Measurements from ENCODE around the gene INPP4B. TPM values are rescaled to one million over a fixed set of nuclear protein-coding genes. Genes with fewer than 3 reads are reported as not detected.

INPP4B gene
- total and polyA plus RNA-seq, 2 donors (not counting 1 experiment from before 2014, with no cell fraction given), result 19.7 to 22.2 TPM

- DNase-seq (ENCODE audit: low read depth in 2 of 2), result no peak
- H3K9me3 ChIP-seq (ENCODE audit: control insufficient read depth, insufficient read depth, low read depth, low read length), result no peaks in the 10 kb centered on the region
- H4K20me1 ChIP-seq (ENCODE audit: control insufficient read depth, extremely low read depth, insufficient read depth, low read length), result no peaks in the 10 kb centered on the region
- no peak overlapping the region for H3K27ac ChIP-seq (ENCODE audit: insufficient read depth, low read length)
- no peak overlapping the region for H3K9ac ChIP-seq (ENCODE audit: insufficient read depth, low read length)
- H3K36me3 ChIP-seq (ENCODE audit: control insufficient read depth, insufficient read depth, low read length), result no peaks in the 10 kb centered on the region
- H3K4me2 ChIP-seq (ENCODE audit: extremely low read depth, insufficient read depth, low read length), result no peak overlapping the region
- H2AFZ ChIP-seq (ENCODE audit: low read length), result no peak overlapping the region
- no peaks in the 10 kb centered on the region for H3K27me3 ChIP-seq (ENCODE audit: control insufficient read depth, insufficient read depth, low read length)
- H3K4me1 ChIP-seq (ENCODE audit: control insufficient read depth, extremely low read depth, insufficient read depth, low read length), result peaks cover 4% of the 10 kb centered on the region
- H3K79me2 ChIP-seq (ENCODE audit: control insufficient read depth, insufficient read depth, low read length), result no peaks in the 10 kb centered on the region
- TF ChIP-seq EZH2 (IDR thresholded peaks at IDR 0.05; ENCODE audit: low read length, missing control alignments) (no peak), CTCF (conservative IDR thresholded peaks at IDR 0.05 in 1 of 2, IDR thresholded peaks at IDR 0.05 in 1 of 2; ENCODE audit: low read depth in 1 of 2, low read length in 2 of 2) (no peak)
- H3K4me3 ChIP-seq (replicated peaks in 1 of 4; ENCODE audit: control extremely low read depth in 1 of 4, insufficient read depth in 1 of 4, low read depth in 3 of 4, low read length in 4 of 4), result no peak overlapping the region
Observed at GRCh38 chr4:142556048-142556447, 290.1 kb downstream of the INPP4B start.

- Histone ChIP-seq H3K27ac (ENCODE audit: insufficient read depth, low read length) (no peak overlapping the region), H3K9me3 (ENCODE audit: control insufficient read depth, insufficient read depth, low read depth, low read length) (no peaks in the 10 kb centered on the region), H2AFZ (ENCODE audit: low read length) (no peak overlapping the region), H3K4me2 (ENCODE audit: extremely low read depth, insufficient read depth, low read length) (no peak overlapping the region), H3K4me3 (replicated peaks in 1 of 4; ENCODE audit: control extremely low read depth in 1 of 4, insufficient read depth in 1 of 4, low read depth in 3 of 4, low read length in 4 of 4) (no peak overlapping the region), H3K4me1 (ENCODE audit: control insufficient read depth, extremely low read depth, insufficient read depth, low read length) (peaks cover 6% of the 10 kb centered on the region), H3K36me3 (ENCODE audit: control insufficient read depth, insufficient read depth, low read length) (no peaks in the 10 kb centered on the region), H4K20me1 (ENCODE audit: control insufficient read depth, extremely low read depth, insufficient read depth, low read length) (no peaks in the 10 kb centered on the region), H3K79me2 (ENCODE audit: control insufficient read depth, insufficient read depth, low read length) (no peaks in the 10 kb centered on the region), H3K9ac (ENCODE audit: insufficient read depth, low read length) (no peak overlapping the region), H3K27me3 (ENCODE audit: control insufficient read depth, insufficient read depth, low read length) (no peaks in the 10 kb centered on the region)
- no peak for TF ChIP-seq EZH2 (IDR thresholded peaks at IDR 0.05; ENCODE audit: low read length, missing control alignments)
- no peak for TF ChIP-seq CTCF (conservative IDR thresholded peaks at IDR 0.05 in 1 of 2, IDR thresholded peaks at IDR 0.05 in 1 of 2; ENCODE audit: low read depth in 1 of 2, low read length in 2 of 2)
- no peak for DNase-seq (ENCODE audit: low read depth in 2 of 2)
Observed at GRCh38 chr4:142554412-142554811, 291.7 kb downstream of the INPP4B start.

GRCh38 chr4:142551517-142552305 is 294.4 kb downstream of the INPP4B start:
- no peak overlapping the region for H3K4me3 ChIP-seq (replicated peaks in 1 of 4; ENCODE audit: control extremely low read depth in 1 of 4, insufficient read depth in 1 of 4, low read depth in 3 of 4, low read length in 4 of 4)
- no peaks in the 10 kb centered on the region for H3K36me3 ChIP-seq (ENCODE audit: control insufficient read depth, insufficient read depth, low read length)
- no peak overlapping the region for H3K9ac ChIP-seq (ENCODE audit: insufficient read depth, low read length)
- H2AFZ ChIP-seq (ENCODE audit: low read length), result no peak overlapping the region
- TF ChIP-seq EZH2 (IDR thresholded peaks at IDR 0.05; ENCODE audit: low read length, missing control alignments) (no peak), CTCF (conservative IDR thresholded peaks at IDR 0.05 in 1 of 2, IDR thresholded peaks at IDR 0.05 in 1 of 2; ENCODE audit: low read depth in 1 of 2, low read length in 2 of 2) (no peak)
- H3K79me2 ChIP-seq (ENCODE audit: control insufficient read depth, insufficient read depth, low read length), result no peaks in the 10 kb centered on the region
- H3K4me2 ChIP-seq (ENCODE audit: extremely low read depth, insufficient read depth, low read length), result no peak overlapping the region
- no peaks in the 10 kb centered on the region for H3K27me3 ChIP-seq (ENCODE audit: control insufficient read depth, insufficient read depth, low read length)
- no peaks in the 10 kb centered on the region for H4K20me1 ChIP-seq (ENCODE audit: control insufficient read depth, extremely low read depth, insufficient read depth, low read length)
- no peak overlapping the region for H3K27ac ChIP-seq (ENCODE audit: insufficient read depth, low read length)
- peaks cover 2% of the 10 kb centered on the region for H3K4me1 ChIP-seq (ENCODE audit: control insufficient read depth, extremely low read depth, insufficient read depth, low read length)
- H3K9me3 ChIP-seq (ENCODE audit: control insufficient read depth, insufficient read depth, low read depth, low read length), result no peaks in the 10 kb centered on the region
- peak in 1 of 2 donors; percentile 68 for DNase-seq (ENCODE audit: low read depth in 2 of 2)

Data from fibroblast of lung (primary cell).